ENCODE measurements around the gene HSPA2.
"Not testable (repeated sequence)": the region's sequence is repeated elsewhere in the genome, so short reads cannot be mapped to it uniquely, and the experiment has no call there.

HSPA2 gene

GRCh38 chr14:64562436-64562835, 21.9 kb downstream of the HSPA2 start:
- DNase-seq: no peak

GRCh38 chr14:64563696-64564095, 23.2 kb downstream of the HSPA2 start:
- DNase-seq: no peak

GRCh38 chr14:64566651-64567122, 26.1 kb downstream of the HSPA2 start:
- no peak for DNase-seq

- no peak for DNase-seq
Measured at GRCh38 chr14:64569138-64569631, 28.6 kb downstream of the HSPA2 start.

GRCh38 chr14:64569646-64570045, 29.1 kb downstream of the HSPA2 start:
- not testable (repeated sequence) for DNase-seq

GRCh38 chr14:64572386-64573104, 32.0 kb downstream of the HSPA2 start:
- DNase-seq: no peak

GRCh38 chr14:64573109-64573508, 32.6 kb downstream of the HSPA2 start:
- no peak for DNase-seq

GRCh38 chr14:64574371-64575107, 34.0 kb downstream of the HSPA2 start:
- no peak for DNase-seq

GRCh38 chr14:64577211-64577610, 36.7 kb downstream of the HSPA2 start:
- DNase-seq: no peak

- no peak for DNase-seq
Measured at GRCh38 chr14:64580467-64580866, 39.9 kb downstream of the HSPA2 start.

- no peak for DNase-seq
Measured at GRCh38 chr14:64581363-64581762, 40.8 kb downstream of the HSPA2 start.

- no peak for DNase-seq
Measured at GRCh38 chr14:64581817-64582216, 41.3 kb downstream of the HSPA2 start.

- DNase-seq: no peak
Measured at GRCh38 chr14:64584190-64584589, 43.6 kb downstream of the HSPA2 start.

- no peak for DNase-seq
Measured at GRCh38 chr14:64591809-64592208, 51.3 kb downstream of the HSPA2 start.

Measured in NCI-H524 (cell line).